PFSK-1 (cell line): ENCODE results near the gene ATP1B2.

Experiments used
- FOXP2 ChIP-seq: optimal IDR thresholded peaks from 2 replicates; pipeline ENCODE3; 2011; ENCODE audit warnings: borderline replicate concordance, control low read depth, inconsistent platforms; ENCODE audit not compliant: insufficient read depth; ENCODE audit errors: extremely low read length, extremely low read depth
- POLR2AphosphoS5 ChIP-seq: IDR thresholded peaks from 2 replicates; pipeline ENCODE4 v1.6.1; 2012; ENCODE audit warnings: low read depth, mild to moderate bottlenecking, control low read depth, low read length, moderate library complexity
- SIN3A ChIP-seq: IDR thresholded peaks from 2 replicates; pipeline ENCODE4 v1.6.1; 2012; ENCODE audit warnings: mild to moderate bottlenecking, low read length, moderate library complexity, borderline replicate concordance; ENCODE audit not compliant: insufficient read depth
- TAF1 ChIP-seq: IDR thresholded peaks from 2 replicates; pipeline ENCODE4 v1.6.1; 2012; ENCODE audit warnings: low read length, control low read depth, borderline replicate concordance; ENCODE audit not compliant: insufficient read depth
- TF ChIP-seq, protein P1 (sequence below), 2 experiments: IDR thresholded peaks; 2 replicates each; pipeline versions ENCODE4 v1.6.1 to v1.8.0; 2011 to 2012; ENCODE audit warnings: low read depth in 2 of 2, low read length in 2 of 2, control low read depth in 1 of 2, inconsistent platforms in 1 of 2, mild to moderate bottlenecking in 1 of 2, moderate library complexity in 1 of 2; ENCODE audit not compliant: insufficient read depth in 1 of 2

ATP1B2 gene

DNA sequence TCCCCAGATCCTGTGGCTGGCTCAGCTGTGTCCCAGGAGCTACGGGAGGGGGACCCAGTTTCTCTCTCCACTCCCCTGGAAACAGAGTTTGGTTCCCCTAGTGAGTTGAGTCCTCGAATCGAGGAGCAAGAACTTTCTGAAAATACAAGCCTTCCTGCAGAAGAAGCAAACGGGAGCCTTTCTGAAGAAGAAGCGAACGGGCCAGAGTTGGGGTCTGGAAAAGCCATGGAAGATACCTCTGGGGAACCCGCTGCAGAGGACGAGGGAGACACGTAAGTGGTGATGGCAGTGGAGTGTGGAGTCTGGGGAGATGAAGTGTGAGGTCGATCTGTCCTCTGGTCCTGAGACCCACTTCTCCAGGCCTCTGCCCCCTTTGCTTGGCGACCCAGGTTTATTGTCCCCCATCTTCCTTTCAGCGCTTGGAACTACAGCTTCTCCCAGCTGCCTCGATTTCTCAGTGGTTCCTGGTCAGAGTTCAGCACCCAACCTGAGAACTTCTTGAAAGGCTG, 38.1 kb downstream of the ATP1B2 start:
- no peak for TF ChIP-seq FOXP2
- TF ChIP-seq TAF1, result no peak
- no peak for TF ChIP-seq POLR2AphosphoS5
- TF ChIP-seq, protein P1, sequence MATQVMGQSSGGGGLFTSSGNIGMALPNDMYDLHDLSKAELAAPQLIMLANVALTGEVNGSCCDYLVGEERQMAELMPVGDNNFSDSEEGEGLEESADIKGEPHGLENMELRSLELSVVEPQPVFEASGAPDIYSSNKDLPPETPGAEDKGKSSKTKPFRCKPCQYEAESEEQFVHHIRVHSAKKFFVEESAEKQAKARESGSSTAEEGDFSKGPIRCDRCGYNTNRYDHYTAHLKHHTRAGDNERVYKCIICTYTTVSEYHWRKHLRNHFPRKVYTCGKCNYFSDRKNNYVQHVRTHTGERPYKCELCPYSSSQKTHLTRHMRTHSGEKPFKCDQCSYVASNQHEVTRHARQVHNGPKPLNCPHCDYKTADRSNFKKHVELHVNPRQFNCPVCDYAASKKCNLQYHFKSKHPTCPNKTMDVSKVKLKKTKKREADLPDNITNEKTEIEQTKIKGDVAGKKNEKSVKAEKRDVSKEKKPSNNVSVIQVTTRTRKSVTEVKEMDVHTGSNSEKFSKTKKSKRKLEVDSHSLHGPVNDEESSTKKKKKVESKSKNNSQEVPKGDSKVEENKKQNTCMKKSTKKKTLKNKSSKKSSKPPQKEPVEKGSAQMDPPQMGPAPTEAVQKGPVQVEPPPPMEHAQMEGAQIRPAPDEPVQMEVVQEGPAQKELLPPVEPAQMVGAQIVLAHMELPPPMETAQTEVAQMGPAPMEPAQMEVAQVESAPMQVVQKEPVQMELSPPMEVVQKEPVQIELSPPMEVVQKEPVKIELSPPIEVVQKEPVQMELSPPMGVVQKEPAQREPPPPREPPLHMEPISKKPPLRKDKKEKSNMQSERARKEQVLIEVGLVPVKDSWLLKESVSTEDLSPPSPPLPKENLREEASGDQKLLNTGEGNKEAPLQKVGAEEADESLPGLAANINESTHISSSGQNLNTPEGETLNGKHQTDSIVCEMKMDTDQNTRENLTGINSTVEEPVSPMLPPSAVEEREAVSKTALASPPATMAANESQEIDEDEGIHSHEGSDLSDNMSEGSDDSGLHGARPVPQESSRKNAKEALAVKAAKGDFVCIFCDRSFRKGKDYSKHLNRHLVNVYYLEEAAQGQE (IDR thresholded peaks at IDR 0.05; ENCODE audit: insufficient read depth in 1 of 2, low read depth in 2 of 2, low read length in 2 of 2), result no peak
- no peak for TF ChIP-seq SIN3A

GRCh38 chr17:7695586-7695985, 44.9 kb downstream of the ATP1B2 start:
- TF ChIP-seq SIN3A (no peak), TAF1 (no peak), POLR2AphosphoS5 (no peak), FOXP2 (no peak)
- TF ChIP-seq, protein P1 (IDR thresholded peaks at IDR 0.05; ENCODE audit: insufficient read depth in 1 of 2, low read depth in 2 of 2, low read length in 2 of 2), result no peak

DNA sequence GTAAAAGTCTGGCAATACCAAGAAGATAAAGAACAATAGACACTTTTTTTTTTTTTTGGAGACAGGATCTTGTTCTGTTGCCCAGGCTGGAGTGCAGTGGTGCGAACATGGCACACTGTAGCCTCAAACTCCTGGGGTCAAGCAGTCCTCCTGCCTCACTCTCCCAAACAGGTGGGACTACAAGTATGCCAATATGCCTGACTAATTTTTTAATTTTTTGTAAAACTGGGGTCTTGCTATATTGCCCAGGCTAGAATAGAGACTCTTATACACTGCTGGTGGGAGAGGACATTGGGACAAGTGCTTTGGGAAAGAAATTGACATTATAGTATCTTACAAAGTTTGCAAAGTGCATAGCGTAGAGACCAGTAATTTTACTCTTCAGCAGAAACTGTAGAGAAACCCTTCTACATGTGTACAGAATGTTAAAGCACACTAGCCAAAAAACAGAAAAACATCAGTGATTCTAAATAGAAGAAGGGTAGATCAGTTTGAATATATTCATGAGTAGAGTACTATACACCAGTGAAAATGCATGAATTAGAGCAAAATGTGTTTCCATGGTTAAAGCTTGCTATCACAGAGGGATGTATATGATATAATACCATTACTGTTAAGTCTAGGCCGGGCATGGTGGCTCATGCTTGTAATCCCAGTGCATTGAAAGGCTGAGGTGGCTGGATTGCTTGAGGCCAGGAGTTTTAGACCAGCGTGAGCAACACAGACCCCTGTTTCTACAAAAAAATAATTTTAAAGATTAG, 47.3 kb downstream of the ATP1B2 start:
- TF ChIP-seq SIN3A (no peak), TAF1 (no peak), POLR2AphosphoS5 (no peak), FOXP2 (no peak)
- TF ChIP-seq, protein P1 (IDR thresholded peaks at IDR 0.05; ENCODE audit: insufficient read depth in 1 of 2, low read depth in 2 of 2, low read length in 2 of 2), result no peak

DNA sequence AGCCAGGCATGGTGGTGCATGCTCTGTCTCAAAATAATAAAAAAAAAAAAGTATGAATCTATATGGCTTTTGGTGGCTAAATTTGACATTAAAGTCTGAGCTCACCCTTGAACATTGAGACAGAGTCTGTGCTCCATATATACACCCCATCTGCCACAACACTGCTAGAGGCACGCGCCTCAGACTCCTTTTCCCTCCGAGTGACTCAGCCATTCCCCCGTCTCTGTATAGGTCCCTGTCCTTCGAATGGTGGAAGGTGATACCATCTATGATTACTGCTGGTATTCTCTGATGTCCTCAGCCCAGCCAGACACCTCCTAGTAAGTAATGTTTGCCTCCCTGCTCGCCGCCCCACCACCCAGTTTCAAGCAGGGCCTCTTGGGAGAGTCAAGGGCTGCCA, 49.8 kb downstream of the ATP1B2 start:
- TF ChIP-seq FOXP2, result no peak
- TF ChIP-seq TAF1, result no peak
- TF ChIP-seq, protein P1 (IDR thresholded peaks at IDR 0.05; ENCODE audit: insufficient read depth in 1 of 2, low read depth in 2 of 2, low read length in 2 of 2), result no peak
- TF ChIP-seq SIN3A, result no peak
- TF ChIP-seq POLR2AphosphoS5, result no peak
